ENCODE measurements around the gene PDE12.
"Not testable (repeated sequence)": the region's sequence is repeated elsewhere in the genome, so short reads cannot be mapped to it uniquely, and the experiment has no call there.

The PDE12 gene

DNA sequence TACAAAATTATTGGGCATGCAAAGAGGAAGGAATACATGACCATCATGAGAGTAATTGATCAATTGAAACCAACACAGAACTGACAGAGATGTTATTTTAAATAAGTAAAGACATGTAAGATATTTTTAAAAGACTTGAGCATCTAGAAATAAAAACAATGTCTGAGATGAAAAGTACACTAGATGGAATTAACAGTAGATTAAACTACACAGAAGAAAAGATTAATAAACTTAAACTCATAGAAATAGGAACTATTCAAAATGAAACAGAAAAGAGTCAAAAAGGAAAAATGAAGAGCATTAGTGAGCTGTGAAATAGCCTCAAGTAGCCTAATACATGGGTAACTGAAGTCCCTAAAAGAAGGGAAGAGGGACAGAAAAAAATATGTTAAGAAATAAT, 49.6 kb downstream of the PDE12 start:
- no peak overlapping the region for H3K4me3 ChIP-seq (ENCODE audit: extremely low read depth, insufficient read depth, low read length, poor library complexity, severe bottlenecking)
- peaks cover 11% of the 10 kb centered on the region for H3K36me3 ChIP-seq (ENCODE audit: control insufficient read depth, insufficient read depth, low read length)
- no peaks in the 10 kb centered on the region for H3K4me1 ChIP-seq (ENCODE audit: control insufficient read depth, insufficient read depth, low read length, poor library complexity, severe bottlenecking)
- no peaks in the 10 kb centered on the region for H3K9me3 ChIP-seq (ENCODE audit: control insufficient read depth, low read length)
- no peak overlapping the region for H3K27ac ChIP-seq (ENCODE audit: low read depth, low read length, severe bottlenecking)

DNA sequence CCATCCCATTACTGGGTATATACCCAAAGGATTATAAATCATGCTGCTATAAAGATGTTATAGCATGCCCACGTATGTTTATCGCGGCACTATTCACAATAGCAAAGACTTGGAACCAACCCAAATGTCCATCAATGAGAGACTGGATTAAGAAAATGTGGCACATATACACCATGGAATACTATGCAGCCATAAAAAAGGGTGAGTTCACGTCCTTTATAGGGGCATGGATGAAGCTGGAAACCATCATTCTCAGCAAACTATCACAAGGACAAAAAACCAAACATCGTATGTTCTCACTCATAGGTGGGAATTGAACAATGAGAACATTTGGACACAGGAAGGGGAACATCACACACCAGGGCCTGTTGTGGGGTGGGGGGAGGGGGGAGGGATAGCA, 55.8 kb downstream of the PDE12 start:
- H3K27ac ChIP-seq (ENCODE audit: low read depth, low read length, severe bottlenecking); H3K36me3 ChIP-seq (ENCODE audit: control insufficient read depth, insufficient read depth, low read length); H3K4me1 ChIP-seq (ENCODE audit: control insufficient read depth, insufficient read depth, low read length, poor library complexity, severe bottlenecking); H3K9me3 ChIP-seq (ENCODE audit: control insufficient read depth, low read length); H3K4me3 ChIP-seq (ENCODE audit: extremely low read depth, insufficient read depth, low read length, poor library complexity, severe bottlenecking): not testable (repeated sequence)
- no CpG with 5 or more reads among the region's 5 CpGs for WGBS, 2 experiments (ENCODE audit: insufficient coverage in 2 of 2)

DNA sequence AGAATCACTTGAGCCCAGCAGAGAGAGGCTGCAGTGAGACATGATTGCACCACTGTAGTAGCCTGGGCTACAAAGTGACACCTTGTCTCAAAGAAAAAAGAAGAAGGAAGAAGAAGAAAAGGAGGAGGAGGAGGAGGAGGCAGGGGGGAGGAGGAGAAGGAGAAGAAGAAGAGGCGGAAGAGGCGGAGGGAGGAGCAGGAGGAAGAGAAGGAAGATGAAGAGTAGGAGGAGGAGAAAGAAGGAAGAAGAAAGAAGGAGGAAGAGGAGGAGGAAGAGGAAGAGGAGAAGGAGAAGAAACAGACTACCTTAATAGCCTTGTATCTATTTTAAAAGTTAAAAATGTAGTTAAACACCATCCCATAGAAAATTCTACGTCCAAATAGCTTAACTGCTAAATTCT, 60.2 kb downstream of the PDE12 start:
- Histone ChIP-seq H3K4me3 (ENCODE audit: extremely low read depth, insufficient read depth, low read length, poor library complexity, severe bottlenecking) (no peak overlapping the region), H3K36me3 (ENCODE audit: control insufficient read depth, insufficient read depth, low read length) (peaks cover 3% of the 10 kb centered on the region), H3K4me1 (ENCODE audit: control insufficient read depth, insufficient read depth, low read length, poor library complexity, severe bottlenecking) (no peaks in the 10 kb centered on the region), H3K27ac (ENCODE audit: low read depth, low read length, severe bottlenecking) (no peak overlapping the region), H3K9me3 (ENCODE audit: control insufficient read depth, low read length) (no peaks in the 10 kb centered on the region)
- WGBS, 2 experiments (ENCODE audit: insufficient coverage in 2 of 2) = 53 to 54% methylated on average over 2 of the region's 3 CpGs
